Liver (tissue), 9 donors: Measurements from ENCODE around the gene PPP6R2. TPM values are rescaled to one million over a fixed set of nuclear protein-coding genes. Genes with fewer than 3 reads are reported as not detected.
"Not testable (repeated sequence)": the region's sequence is repeated elsewhere in the genome, so short reads cannot be mapped to it uniquely, and the experiment has no call there.

Experiments
- DNase-seq: peaks from one replicate; pipeline ENCODE4 v3.0.0-alpha.2; 2017; ENCODE audit warnings: low spot score
- H3K27ac ChIP-seq, 2 donors: one replicate each; pipeline ENCODE4 v1.7.0; 2013; ENCODE audit warnings: inconsistent platforms in 2 of 2, low read length in 2 of 2, control low read depth in 1 of 2, low read depth in 1 of 2, mild to moderate bottlenecking in 1 of 2
- H3K27me3 ChIP-seq, 4 donors: one replicate each; pipeline versions ENCODE4 v1.6.1 to v1.7.0; 2013; ENCODE audit warnings: low read length in 3 of 4, inconsistent platforms in 1 of 4, mild to moderate bottlenecking in 1 of 4, moderate library complexity in 1 of 4; ENCODE audit not compliant: control insufficient read depth in 4 of 4, insufficient read depth in 4 of 4
- H3K36me3 ChIP-seq, 4 donors: one replicate each; pipeline versions ENCODE4 v1.6.1 to v1.7.0; 2013; ENCODE audit warnings: low read length in 3 of 4, mild to moderate bottlenecking in 3 of 4, low read depth in 1 of 4, moderate library complexity in 1 of 4; ENCODE audit not compliant: control insufficient read depth in 4 of 4, insufficient read depth in 3 of 4
- H3K4me1 ChIP-seq, 4 donors: one replicate each; pipeline versions ENCODE4 v1.6.1 to v1.7.0; 2013; ENCODE audit warnings: low read length in 3 of 4, mild to moderate bottlenecking in 3 of 4, moderate library complexity in 1 of 4; ENCODE audit not compliant: control insufficient read depth in 4 of 4, insufficient read depth in 4 of 4
- H3K4me3 ChIP-seq, 3 donors: one replicate each; pipeline versions ENCODE4 v1.6.1 to v1.7.0; 2013; ENCODE audit warnings: low read length in 3 of 3, control low read depth in 1 of 3, low read depth in 1 of 3, mild to moderate bottlenecking in 1 of 3
- H3K9ac ChIP-seq, 2 donors: one replicate each; pipeline ENCODE4 v1.7.0; 2013; ENCODE audit warnings: low read length in 2 of 2, mild to moderate bottlenecking in 2 of 2, moderate library complexity in 2 of 2, control low read depth in 1 of 2, low read depth in 1 of 2
- H3K9me3 ChIP-seq, 4 donors: one replicate each; pipeline versions ENCODE4 v1.6.1 to v1.7.0; 2013; ENCODE audit warnings: low read length in 3 of 4; ENCODE audit not compliant: control insufficient read depth in 4 of 4
- EGR1 ChIP-seq, 2 donors: IDR thresholded peaks; 2 replicates each; pipeline ENCODE4 v1.6.1; 2016 to 2018; ENCODE audit warnings: antibody characterized with exemption in 2 of 2, low read depth in 2 of 2
- FOXA1 ChIP-seq: IDR thresholded peaks from 2 replicates; pipeline ENCODE4 v1.6.1; 2016; ENCODE audit warnings: antibody characterized with exemption
- FOXA2 ChIP-seq: IDR thresholded peaks from 2 replicates; pipeline ENCODE4 v1.6.1; 2016; ENCODE audit warnings: antibody characterized with exemption
- GABPA ChIP-seq, 2 donors: IDR thresholded peaks in 1 of 2; conservative IDR thresholded peaks in 1 of 2; 2 replicates each; pipeline ENCODE4 v1.6.1; 2016; ENCODE audit warnings: antibody characterized with exemption in 2 of 2, mild to moderate bottlenecking in 1 of 2, moderate library complexity in 1 of 2
- HNF4A ChIP-seq, 2 donors: conservative IDR thresholded peaks; 2 replicates each; pipeline ENCODE4 v1.6.1; 2016; ENCODE audit warnings: antibody characterized with exemption in 2 of 2, mild to moderate bottlenecking in 2 of 2
- HNF4G ChIP-seq: IDR thresholded peaks from 2 replicates; pipeline ENCODE4 v1.6.1; 2016; ENCODE audit warnings: antibody characterized with exemption
- JUND ChIP-seq, 2 donors: IDR thresholded peaks; 2 replicates each; pipeline ENCODE4 v1.6.1; 2016; ENCODE audit warnings: antibody characterized with exemption in 2 of 2
- NR2F2 ChIP-seq: IDR thresholded peaks from 2 replicates; pipeline ENCODE4 v1.6.1; 2016; ENCODE audit warnings: antibody characterized with exemption
- REST ChIP-seq: IDR thresholded peaks from 2 replicates; pipeline ENCODE4 v1.6.1; 2016; ENCODE audit warnings: antibody characterized with exemption, mild to moderate bottlenecking
- RXRA ChIP-seq, 2 donors: IDR thresholded peaks; 2 replicates each; pipeline ENCODE4 v1.6.1; 2017 to 2018; ENCODE audit warnings: antibody characterized with exemption in 2 of 2, mild to moderate bottlenecking in 1 of 2
- SP1 ChIP-seq: IDR thresholded peaks from 2 replicates; pipeline ENCODE4 v1.6.1; 2018; ENCODE audit warnings: antibody characterized with exemption, mild to moderate bottlenecking
- TAF1 ChIP-seq: conservative IDR thresholded peaks from 2 replicates; pipeline ENCODE4 v1.6.1; 2016; ENCODE audit warnings: antibody characterized with exemption, mild to moderate bottlenecking
- YY1 ChIP-seq: IDR thresholded peaks from 2 replicates; pipeline ENCODE4 v1.6.1; 2016; ENCODE audit warnings: antibody characterized with exemption, mild to moderate bottlenecking
- WGBS: extraction: QIAGEN DNeasy Blood & Tissue Kit; methylation state at CpG from one replicate; pipeline ENCODE4 v1.1.7; 2013; 5-methylcytosine and 5-hydroxymethylcytosine counted together
- polyA plus RNA-seq, 2 donors: library from polyadenylated mRNA; stranded (reverse) in 1 of 2; unstranded in 1 of 2; fragments of 200-250 nt in 1 of 2; fragments of >200 nt in 1 of 2; fragmentation: Nextera tagmentation in 1 of 2; extraction: Ambion mirVana in 1 of 2; gene quantifications; one replicate each; pipeline versions ENCODE4 v1.2.1 to v1.2.3, GENCODE V29; 2013 to 2015
- total RNA-seq, 2 donors: library from RNA; depleted of rRNA; stranded (reverse); fragments of >200 nt; gene quantifications; one replicate each; pipeline ENCODE4 v1.2.3, GENCODE V29; 2014
- donor health status: healthy.
- donor health status: healthy.
- donor health status: healthy.
- donor health status: healthy.
- donor health status: healthy.

The PPP6R2 gene
- total and polyA plus RNA-seq, 4 donors: 28.8 to 117 (median 47.2) TPM

- TF ChIP-seq REST: no peak
- no peak for TF ChIP-seq TAF1
- no peak for TF ChIP-seq YY1
- no peak for TF ChIP-seq HNF4A (conservative IDR thresholded peaks at IDR 0.05)
- TF ChIP-seq FOXA1: no peak
- no peak for TF ChIP-seq GABPA (IDR thresholded peaks at IDR 0.05 in 1 of 2, conservative IDR thresholded peaks at IDR 0.05 in 1 of 2)
- TF ChIP-seq HNF4G: no peak
- TF ChIP-seq NR2F2: no peak
- TF ChIP-seq JUND (IDR thresholded peaks at IDR 0.05): no peak
- TF ChIP-seq EGR1 (IDR thresholded peaks at IDR 0.05; ENCODE audit: low read depth in 2 of 2): no peak
Measured at GRCh38 chr22:50376085-50376651, 33.0 kb downstream of the PPP6R2 start (continued).

- 95% methylated on average over 15 of the region's 15 CpGs for WGBS
- not testable (repeated sequence) for H3K36me3 ChIP-seq, H3K4me3 ChIP-seq, H3K27ac ChIP-seq, H3K4me1 ChIP-seq, H3K27me3 ChIP-seq, DNase-seq, H3K9ac ChIP-seq, H3K9me3 ChIP-seq
Measured at GRCh38 chr22:50381021-50381555, 38.0 kb downstream of the PPP6R2 start.

- Histone ChIP-seq H3K9me3 (no peaks in the 10 kb centered on the region), H3K27me3 (no peaks in the 10 kb centered on the region), H3K36me3 (peaks cover 1 to 17% (median 11%) of the 10 kb centered on the region in 4 donors), H3K9ac (peak overlapping the region in 1 of 2 donors; percentile 29), H3K4me1 (peaks cover 17 to 48% (median 42%) of the 10 kb centered on the region in 4 donors), H3K4me3 (no peak overlapping the region), H3K27ac (no peak overlapping the region)
- DNase-seq: no peak
- TF ChIP-seq FOXA1 (peak; percentile 49), HNF4G (peak; percentile 46), RXRA (IDR thresholded peaks at IDR 0.05) (peak; percentile 32 to 73), SP1 (peak; percentile 70), JUND (IDR thresholded peaks at IDR 0.05) (peak in 1 of 2 donors; percentile 25), HNF4A (conservative IDR thresholded peaks at IDR 0.05) (peak; percentile 78 to 83), FOXA2 (peak; percentile 91), TAF1 (no peak), REST (no peak)
- 25% methylated on average over 6 of the region's 6 CpGs for WGBS
Measured at GRCh38 chr22:50396751-50397370, 53.7 kb downstream of the PPP6R2 start.

GRCh38 chr22:50397371-50398060, 54.4 kb downstream of the PPP6R2 start:
- DNase-seq, H3K9me3 ChIP-seq, H3K9ac ChIP-seq, H3K27ac ChIP-seq, H3K4me3 ChIP-seq, H3K27me3 ChIP-seq: not testable (repeated sequence)
- Histone ChIP-seq H3K4me1 (peaks cover 20 to 54% (median 45%) of the 10 kb centered on the region in 4 donors), H3K36me3 (peaks cover under 1 to 15% (median 10%) of the 10 kb centered on the region in 4 donors)
- WGBS: 65% methylated on average over 3 of the region's 4 CpGs
